GM12892 (cell line): ENCODE measurements around the gene NPC1L1.

Experiments used
- POLR2A ChIP-seq: IDR thresholded peaks from 2 replicates; pipeline ENCODE4 v1.6.1; 2011; ENCODE audit warnings: low read depth, low read length, control low read depth
- POLR2AphosphoS5 ChIP-seq: IDR thresholded peaks from 2 replicates; pipeline ENCODE4 v1.6.1; 2011; ENCODE audit warnings: low read depth, low read length, control low read depth
- TAF1 ChIP-seq: IDR thresholded peaks from 2 replicates; pipeline ENCODE4 v1.6.1; 2011; ENCODE audit warnings: low read depth, mild to moderate bottlenecking, control low read depth, low read length, borderline replicate concordance

DNA sequence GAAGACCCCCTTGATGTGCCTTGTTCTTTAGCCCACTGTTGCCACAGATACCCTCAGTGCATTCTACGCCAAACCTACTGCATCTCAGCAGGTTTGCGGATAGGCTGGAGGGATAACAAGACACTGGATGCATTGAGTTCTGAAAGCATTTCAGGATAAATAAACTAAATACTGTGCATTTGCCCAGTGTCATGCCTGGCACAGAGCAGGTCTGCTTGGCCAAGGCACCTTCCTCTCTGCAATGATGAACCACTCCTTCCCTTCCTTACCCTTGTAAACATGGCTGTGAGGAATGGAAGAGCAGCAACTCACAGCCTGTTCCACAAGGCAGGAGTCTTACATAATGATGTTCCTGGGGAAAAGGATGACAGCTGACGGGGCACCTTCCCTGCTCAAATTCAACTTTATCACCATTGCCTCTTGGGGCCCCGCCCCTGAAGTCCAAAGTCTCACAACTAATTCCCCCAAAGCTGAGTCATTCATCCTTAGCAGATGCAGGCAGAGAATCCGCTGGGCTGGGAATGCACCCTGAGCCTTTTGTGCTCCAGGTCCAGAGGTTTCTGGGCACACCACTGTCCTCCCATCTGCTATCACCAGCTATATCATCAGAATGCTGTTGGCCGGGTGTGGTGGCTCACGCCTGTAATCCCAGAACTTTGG, 21.0 kb upstream of the NPC1L1 start:
- TF ChIP-seq TAF1 = no peak
- no peak for TF ChIP-seq POLR2A
- no peak for TF ChIP-seq POLR2AphosphoS5
